GM12875 (cell line): ENCODE data around the gene PIP4K2A.

Experiments
- H3K4me3 ChIP-seq: one replicate; pipeline ENCODE4 v1.5.1; 2011; ENCODE audit warnings: low read depth, low read length, control low read depth
- TF ChIP-seq, protein P1 (sequence below): IDR thresholded peaks from 2 replicates; pipeline ENCODE4 v1.5.1; 2011; ENCODE audit warnings: low read depth, mild to moderate bottlenecking, control low read depth, inconsistent platforms, low read length, moderate library complexity, borderline replicate concordance; ENCODE audit not compliant: insufficient read depth

Gene PIP4K2A

DNA sequence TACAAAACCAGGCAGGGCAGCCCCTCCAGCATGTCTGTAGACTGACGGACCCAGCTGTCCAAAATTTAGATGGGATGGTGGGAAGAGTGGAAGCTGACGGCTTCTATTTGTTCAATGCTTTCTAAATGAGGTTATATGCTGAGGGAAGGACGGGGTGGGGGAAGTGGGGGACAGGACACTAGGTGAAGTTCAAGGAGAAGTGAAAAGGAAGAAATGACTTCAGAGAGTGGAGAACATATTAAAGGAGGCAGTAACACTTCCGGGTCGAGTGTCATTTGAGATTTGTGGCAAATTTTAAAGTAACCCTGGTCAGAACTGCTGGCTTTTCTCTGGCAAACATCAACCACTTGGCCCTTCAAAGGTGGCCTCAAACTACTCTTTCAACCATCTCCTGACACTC is 9.4 kb downstream of the PIP4K2A start:
- peak overlapping the region; percentile 17 for H3K4me3 ChIP-seq
- TF ChIP-seq, protein P1, sequence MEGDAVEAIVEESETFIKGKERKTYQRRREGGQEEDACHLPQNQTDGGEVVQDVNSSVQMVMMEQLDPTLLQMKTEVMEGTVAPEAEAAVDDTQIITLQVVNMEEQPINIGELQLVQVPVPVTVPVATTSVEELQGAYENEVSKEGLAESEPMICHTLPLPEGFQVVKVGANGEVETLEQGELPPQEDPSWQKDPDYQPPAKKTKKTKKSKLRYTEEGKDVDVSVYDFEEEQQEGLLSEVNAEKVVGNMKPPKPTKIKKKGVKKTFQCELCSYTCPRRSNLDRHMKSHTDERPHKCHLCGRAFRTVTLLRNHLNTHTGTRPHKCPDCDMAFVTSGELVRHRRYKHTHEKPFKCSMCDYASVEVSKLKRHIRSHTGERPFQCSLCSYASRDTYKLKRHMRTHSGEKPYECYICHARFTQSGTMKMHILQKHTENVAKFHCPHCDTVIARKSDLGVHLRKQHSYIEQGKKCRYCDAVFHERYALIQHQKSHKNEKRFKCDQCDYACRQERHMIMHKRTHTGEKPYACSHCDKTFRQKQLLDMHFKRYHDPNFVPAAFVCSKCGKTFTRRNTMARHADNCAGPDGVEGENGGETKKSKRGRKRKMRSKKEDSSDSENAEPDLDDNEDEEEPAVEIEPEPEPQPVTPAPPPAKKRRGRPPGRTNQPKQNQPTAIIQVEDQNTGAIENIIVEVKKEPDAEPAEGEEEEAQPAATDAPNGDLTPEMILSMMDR = no peak

DNA sequence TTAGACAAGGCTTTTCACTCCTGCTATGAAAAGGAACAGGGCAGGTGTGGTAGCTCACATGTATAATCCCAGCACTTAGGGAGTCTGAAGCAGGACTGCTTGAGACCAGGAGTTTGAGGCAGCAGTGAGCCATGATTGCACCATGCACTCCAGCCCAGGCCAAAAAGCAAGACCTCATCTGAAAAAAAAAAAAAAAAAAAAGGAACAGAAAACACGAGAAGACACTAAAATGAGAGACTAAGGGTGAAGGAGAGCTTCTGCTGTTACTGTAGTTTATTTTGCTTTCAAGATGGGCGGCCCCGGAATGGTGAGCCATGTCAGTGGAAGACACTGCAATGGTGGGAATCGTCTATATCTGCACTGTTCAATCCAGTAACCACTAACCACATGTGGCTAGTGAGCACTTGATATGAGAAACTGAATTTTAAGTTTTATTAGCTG is 9.9 kb downstream of the PIP4K2A start:
- no peak overlapping the region for H3K4me3 ChIP-seq
- TF ChIP-seq, protein P1 = no peak

DNA sequence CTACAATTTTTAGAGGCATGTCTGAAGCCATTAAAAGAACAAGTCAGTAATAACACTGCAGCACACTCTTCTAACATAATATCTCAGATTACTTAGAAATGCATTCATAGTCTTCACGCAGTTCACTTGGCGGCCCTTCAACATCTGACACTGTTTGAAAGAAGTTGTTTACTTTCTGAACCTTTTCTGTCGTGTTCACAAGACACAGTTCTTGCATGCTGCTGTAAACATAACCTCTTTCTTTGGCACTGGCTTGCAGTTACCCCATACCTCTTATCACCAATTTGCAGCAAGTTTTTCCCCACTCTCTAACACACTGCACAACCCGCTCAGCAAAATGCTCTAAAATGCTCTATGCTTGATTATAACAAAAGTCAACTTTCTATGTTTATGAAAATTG is 12.0 kb downstream of the PIP4K2A start:
- no peak overlapping the region for H3K4me3 ChIP-seq
- TF ChIP-seq, protein P1 = no peak

DNA sequence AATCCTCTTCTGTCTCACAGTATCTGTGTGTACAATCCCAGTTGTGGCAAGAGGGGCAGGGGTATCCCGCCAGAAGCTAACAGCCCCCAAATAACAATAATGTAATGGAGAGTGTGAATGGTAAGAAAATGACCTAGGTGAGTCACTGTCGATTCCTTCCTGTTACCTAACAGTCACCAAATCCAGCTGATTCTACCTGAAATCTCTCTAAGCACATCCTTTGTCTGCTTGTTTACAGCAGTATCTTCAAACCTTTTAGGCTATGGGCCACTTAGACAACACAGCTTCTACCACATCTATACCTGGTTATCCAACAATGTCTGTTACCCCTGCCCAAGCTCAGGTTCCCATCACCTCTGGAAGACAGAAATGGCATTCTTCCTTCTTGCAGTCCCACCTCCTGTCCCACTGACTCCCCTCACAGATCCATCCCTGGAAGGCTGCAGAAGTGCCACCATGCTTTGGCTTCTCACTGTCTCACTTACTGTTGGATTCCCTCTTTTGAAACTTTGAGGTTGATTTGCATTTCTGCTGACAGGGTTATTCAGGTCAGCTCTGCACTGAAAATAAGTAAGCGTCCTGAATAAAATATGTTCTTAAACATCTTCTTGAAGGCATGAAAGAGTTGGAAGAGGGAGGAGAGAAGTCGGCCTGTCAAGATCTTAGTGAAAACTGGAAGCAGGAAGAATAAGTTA is 13.1 kb downstream of the PIP4K2A start:
- TF ChIP-seq, protein P1 = no peak
- H3K4me3 ChIP-seq = no peak overlapping the region

DNA sequence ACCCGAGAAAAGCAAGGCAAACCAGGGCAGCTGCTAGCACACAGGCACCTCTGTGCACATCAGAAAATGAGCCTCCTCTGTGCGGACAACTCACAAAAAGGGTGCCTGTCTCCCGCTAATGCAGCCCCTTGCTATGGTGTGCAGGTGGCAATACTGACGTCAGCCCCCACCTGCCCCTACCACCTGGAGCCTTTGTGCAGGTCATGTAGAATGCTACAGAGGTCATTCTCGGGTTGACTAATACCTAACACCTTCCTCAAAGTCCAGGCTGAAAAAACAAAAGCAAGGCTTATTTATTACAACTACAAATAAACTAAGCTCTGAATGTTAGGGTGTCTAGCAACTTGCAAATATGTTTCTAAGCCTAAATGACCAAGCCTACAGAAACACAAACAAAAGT is 13.9 kb downstream of the PIP4K2A start:
- TF ChIP-seq, protein P1 = no peak
- no peak overlapping the region for H3K4me3 ChIP-seq

DNA sequence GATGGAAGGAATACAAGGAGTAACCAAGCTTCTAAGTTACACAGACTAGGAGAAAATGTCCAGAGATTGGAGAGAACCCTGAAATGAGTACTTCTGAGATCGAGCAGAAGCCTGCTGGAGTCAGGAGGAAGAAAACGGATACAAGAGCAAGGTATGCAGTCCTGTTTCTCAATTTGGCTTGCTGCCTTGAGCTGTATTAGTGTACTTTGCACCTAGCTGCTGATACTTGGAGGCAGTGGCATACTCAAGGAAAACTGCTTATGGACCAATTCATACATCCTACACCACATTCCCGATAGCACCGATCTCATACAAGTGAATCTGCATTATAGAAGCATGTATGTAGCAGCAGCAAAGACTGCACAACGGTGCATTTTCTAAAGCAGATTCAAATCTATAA is 14.4 kb downstream of the PIP4K2A start:
- TF ChIP-seq, protein P1 = no peak
- no peak overlapping the region for H3K4me3 ChIP-seq

DNA sequence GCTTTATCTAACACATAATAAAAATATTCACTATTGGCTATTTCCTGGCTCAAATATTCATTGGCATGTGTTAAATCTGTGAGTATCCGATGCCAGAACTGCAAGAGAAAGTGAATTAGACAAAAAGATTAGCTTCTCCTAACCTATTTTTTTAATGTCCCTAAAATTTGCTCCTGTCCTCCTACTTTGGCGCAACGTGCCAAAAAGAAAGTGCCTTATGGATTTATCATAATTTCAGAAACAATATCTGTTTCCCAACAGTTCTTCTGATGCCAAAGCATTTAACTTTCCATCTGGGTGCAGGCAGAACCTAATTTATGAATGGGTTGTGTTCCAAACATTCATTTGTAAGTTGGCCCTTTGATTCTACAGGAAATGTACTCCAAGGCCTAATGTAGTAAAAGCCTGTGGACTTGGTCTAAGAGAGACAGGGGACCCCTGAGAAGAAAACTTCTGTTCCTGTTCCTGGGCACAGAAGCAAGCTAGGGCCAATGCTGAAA is 15.4 kb downstream of the PIP4K2A start:
- TF ChIP-seq, protein P1 = no peak
- H3K4me3 ChIP-seq = no peak overlapping the region
